Loucy (cell line): ENCODE data around the gene BCL2L1.

Experiments
- EZH2phosphoT487 ChIP-seq: fragments of 200-600 bp; IDR thresholded peaks from 2 replicates; pipeline ENCODE4 v1.6.1; 2018; ENCODE audit warnings: antibody characterized with exemption, mild to moderate bottlenecking, moderate library complexity, borderline replicate concordance
- TF ChIP-seq, protein P1 (sequence below): fragments of 200-600 bp; sonication (generic); conservative IDR thresholded peaks from 2 replicates; pipeline ENCODE4 v1.5.1; 2014; ENCODE audit warnings: mild to moderate bottlenecking, antibody characterized with exemption, low read length

DNA sequence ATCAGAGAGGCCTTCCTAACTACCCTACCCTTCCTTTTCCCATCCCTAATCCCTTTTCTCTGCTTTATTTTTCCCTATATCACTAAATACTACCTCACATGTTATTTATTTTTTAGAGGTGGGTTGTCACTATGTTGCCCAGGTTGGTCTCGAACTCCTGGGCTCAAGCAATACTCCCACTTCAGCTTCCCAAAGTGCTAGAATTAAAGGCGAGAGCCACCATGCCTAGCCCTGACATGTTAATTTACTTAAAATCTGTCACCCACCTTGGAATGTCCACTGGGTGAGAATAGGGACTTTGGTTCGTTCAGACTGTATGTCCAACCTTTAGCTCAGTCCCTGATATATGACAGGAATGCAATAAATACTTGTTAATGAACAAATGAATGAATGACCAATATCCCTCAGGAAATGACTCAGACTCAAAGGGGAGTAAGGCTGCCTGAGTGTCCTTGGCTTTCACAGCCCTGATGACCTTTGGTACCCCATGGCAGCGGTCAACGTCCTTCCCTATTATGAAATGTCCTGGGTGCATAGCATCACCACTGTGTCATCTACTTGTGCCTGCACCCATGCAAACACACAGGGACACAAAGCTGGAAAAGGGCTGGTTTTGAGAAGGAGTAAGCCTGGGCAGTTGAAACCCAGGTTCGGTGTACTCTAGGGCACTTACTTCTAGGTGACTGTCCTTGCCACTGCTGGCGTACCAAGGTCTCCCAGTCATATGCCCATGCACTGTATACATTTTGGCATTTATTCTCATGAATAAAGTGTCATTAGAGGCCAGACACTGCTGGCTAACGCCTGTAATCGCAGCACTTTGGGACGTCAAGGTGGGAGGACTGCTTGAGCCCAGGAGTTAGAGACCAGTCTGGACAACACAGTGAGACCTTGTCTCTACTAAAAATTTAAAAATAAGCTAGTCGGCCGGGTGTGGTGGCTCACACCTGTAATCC lies 26.5 kb downstream of the BCL2L1 start:
- no peak for TF ChIP-seq EZH2phosphoT487
- TF ChIP-seq, protein P1, sequence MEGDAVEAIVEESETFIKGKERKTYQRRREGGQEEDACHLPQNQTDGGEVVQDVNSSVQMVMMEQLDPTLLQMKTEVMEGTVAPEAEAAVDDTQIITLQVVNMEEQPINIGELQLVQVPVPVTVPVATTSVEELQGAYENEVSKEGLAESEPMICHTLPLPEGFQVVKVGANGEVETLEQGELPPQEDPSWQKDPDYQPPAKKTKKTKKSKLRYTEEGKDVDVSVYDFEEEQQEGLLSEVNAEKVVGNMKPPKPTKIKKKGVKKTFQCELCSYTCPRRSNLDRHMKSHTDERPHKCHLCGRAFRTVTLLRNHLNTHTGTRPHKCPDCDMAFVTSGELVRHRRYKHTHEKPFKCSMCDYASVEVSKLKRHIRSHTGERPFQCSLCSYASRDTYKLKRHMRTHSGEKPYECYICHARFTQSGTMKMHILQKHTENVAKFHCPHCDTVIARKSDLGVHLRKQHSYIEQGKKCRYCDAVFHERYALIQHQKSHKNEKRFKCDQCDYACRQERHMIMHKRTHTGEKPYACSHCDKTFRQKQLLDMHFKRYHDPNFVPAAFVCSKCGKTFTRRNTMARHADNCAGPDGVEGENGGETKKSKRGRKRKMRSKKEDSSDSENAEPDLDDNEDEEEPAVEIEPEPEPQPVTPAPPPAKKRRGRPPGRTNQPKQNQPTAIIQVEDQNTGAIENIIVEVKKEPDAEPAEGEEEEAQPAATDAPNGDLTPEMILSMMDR: no peak
